Measurements from ENCODE around the gene CEMP1. TPM values are rescaled to one million over a fixed set of nuclear protein-coding genes. Genes with fewer than 3 reads are reported as not detected.

Gene CEMP1
- total RNA-seq, 1 experiment from 2014 or later = 0.15 TPM

- POLR2A ChIA-PET = no interaction called here
- DNase-seq (ENCODE audit: low spot score) (no peak), ATAC-seq (no peak)
- Mint-ChIP-seq H3K27ac (peak overlapping the region; percentile 89), H3K4me3 (no peak overlapping the region), H3K4me1 (no peaks in the 10 kb centered on the region), H3K9me3 (no peaks in the 10 kb centered on the region), H3K36me3 (no peaks in the 10 kb centered on the region), H3K27me3 (ENCODE audit: low read depth) (peaks cover 7% of the 10 kb centered on the region)
- CTCF ChIA-PET = interaction anchor here (0.7 to 2.1 kb wide), 2 partner anchors 20 kb away, joined by 3 to 8 read pairs; no protein-coding TSS in a partner anchor
- no peak for TF ChIP-seq ESRRA (CRISPR knock-in tag; IDR thresholded peaks at IDR 0.05; ENCODE audit: borderline replicate concordance)
- TF ChIP-seq FOXP1 (CRISPR knock-in tag; IDR thresholded peaks at IDR 0.05; ENCODE audit: borderline replicate concordance) = no peak
- TF ChIP-seq ARID4B (CRISPR knock-in tag; IDR thresholded peaks at IDR 0.05; ENCODE audit: borderline replicate concordance) = no peak
Observed at GRCh38 chr16:2481676-2482075, 49.5 kb downstream of the CEMP1 start.

GRCh38 chr16:2480948-2481347, 50.3 kb downstream of the CEMP1 start:
- H3K27ac Mint-ChIP-seq = no peak overlapping the region
- no peak overlapping the region for H3K4me3 Mint-ChIP-seq
- no peak for ATAC-seq
- H3K9me3 Mint-ChIP-seq = no peaks in the 10 kb centered on the region
- peaks cover 7% of the 10 kb centered on the region for H3K27me3 Mint-ChIP-seq (ENCODE audit: low read depth)
- H3K36me3 Mint-ChIP-seq = no peaks in the 10 kb centered on the region
- ChIA-PET POLR2A (no interaction called here), CTCF (interaction anchor here (2.1 kb wide), 1 partner anchor 20 kb away, joined by 8 read pairs; no protein-coding TSS in a partner anchor)
- DNase-seq (ENCODE audit: low spot score) = no peak
- peaks cover 3% of the 10 kb centered on the region; the same call in 1 of the 2 replicates for H3K4me1 Mint-ChIP-seq
- TF ChIP-seq, protein P1, sequence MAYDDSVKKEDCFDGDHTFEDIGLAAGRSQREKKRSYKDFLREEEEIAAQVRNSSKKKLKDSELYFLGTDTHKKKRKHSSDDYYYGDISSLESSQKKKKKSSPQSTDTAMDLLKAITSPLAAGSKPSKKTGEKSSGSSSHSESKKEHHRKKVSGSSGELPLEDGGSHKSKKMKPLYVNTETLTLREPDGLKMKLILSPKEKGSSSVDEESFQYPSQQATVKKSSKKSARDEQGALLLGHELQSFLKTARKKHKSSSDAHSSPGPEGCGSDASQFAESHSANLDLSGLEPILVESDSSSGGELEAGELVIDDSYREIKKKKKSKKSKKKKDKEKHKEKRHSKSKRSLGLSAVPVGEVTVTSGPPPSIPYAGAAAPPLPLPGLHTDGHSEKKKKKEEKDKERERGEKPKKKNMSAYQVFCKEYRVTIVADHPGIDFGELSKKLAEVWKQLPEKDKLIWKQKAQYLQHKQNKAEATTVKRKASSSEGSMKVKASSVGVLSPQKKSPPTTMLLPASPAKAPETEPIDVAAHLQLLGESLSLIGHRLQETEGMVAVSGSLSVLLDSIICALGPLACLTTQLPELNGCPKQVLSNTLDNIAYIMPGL (CRISPR knock-in tag; IDR thresholded peaks at IDR 0.05) = no peak
- no peak for TF ChIP-seq ZNF219 (CRISPR knock-in tag; IDR thresholded peaks at IDR 0.05; ENCODE audit: borderline replicate concordance)
- TF ChIP-seq JUN (CRISPR knock-in tag; IDR thresholded peaks at IDR 0.05) = no peak
- TF ChIP-seq MYBL2 (CRISPR knock-in tag; IDR thresholded peaks at IDR 0.05) = no peak
- TF ChIP-seq, protein P2, sequence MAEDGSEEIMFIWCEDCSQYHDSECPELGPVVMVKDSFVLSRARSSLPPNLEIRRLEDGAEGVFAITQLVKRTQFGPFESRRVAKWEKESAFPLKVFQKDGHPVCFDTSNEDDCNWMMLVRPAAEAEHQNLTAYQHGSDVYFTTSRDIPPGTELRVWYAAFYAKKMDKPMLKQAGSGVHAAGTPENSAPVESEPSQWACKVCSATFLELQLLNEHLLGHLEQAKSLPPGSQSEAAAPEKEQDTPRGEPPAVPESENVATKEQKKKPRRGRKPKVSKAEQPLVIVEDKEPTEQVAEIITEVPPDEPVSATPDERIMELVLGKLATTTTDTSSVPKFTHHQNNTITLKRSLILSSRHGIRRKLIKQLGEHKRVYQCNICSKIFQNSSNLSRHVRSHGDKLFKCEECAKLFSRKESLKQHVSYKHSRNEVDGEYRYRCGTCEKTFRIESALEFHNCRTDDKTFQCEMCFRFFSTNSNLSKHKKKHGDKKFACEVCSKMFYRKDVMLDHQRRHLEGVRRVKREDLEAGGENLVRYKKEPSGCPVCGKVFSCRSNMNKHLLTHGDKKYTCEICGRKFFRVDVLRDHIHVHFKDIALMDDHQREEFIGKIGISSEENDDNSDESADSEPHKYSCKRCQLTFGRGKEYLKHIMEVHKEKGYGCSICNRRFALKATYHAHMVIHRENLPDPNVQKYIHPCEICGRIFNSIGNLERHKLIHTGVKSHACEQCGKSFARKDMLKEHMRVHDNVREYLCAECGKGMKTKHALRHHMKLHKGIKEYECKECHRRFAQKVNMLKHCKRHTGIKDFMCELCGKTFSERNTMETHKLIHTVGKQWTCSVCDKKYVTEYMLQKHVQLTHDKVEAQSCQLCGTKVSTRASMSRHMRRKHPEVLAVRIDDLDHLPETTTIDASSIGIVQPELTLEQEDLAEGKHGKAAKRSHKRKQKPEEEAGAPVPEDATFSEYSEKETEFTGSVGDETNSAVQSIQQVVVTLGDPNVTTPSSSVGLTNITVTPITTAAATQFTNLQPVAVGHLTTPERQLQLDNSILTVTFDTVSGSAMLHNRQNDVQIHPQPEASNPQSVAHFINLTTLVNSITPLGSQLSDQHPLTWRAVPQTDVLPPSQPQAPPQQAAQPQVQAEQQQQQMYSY (CRISPR knock-in tag; IDR thresholded peaks at IDR 0.05) = no peak
- no peak for TF ChIP-seq NFYB (CRISPR knock-in tag; conservative IDR thresholded peaks at IDR 0.05; ENCODE audit: low read depth)
- no peak for TF ChIP-seq AR (CRISPR knock-in tag; IDR thresholded peaks at IDR 0.05)
- TF ChIP-seq ARID4B (CRISPR knock-in tag; IDR thresholded peaks at IDR 0.05; ENCODE audit: borderline replicate concordance) = no peak
